Measurements from ENCODE around the gene C1RL. TPM values are rescaled to one million over a fixed set of nuclear protein-coding genes. Genes with fewer than 3 reads are reported as not detected.

The C1RL gene
- total and polyA plus RNA-seq, 4 donors: 67.5 to 188 (median 124) TPM

- TF ChIP-seq ZBTB33 (IDR thresholded peaks at IDR 0.05): peak; percentile 15
- no peak for TF ChIP-seq ATF3 (IDR thresholded peaks at IDR 0.05)
- peak; percentile 38 to 65 for TF ChIP-seq RXRA (IDR thresholded peaks at IDR 0.05)
- TF ChIP-seq JUND (IDR thresholded peaks at IDR 0.05): peak in 1 of 2 donors; percentile 29
- no peak for TF ChIP-seq GABPA (IDR thresholded peaks at IDR 0.05 in 1 of 2, conservative IDR thresholded peaks at IDR 0.05 in 1 of 2)
- TF ChIP-seq RAD21 (IDR thresholded peaks at IDR 0.05): peak; percentile 10 to 12
- TF ChIP-seq TAF1 (conservative IDR thresholded peaks at IDR 0.05): no peak
- peak; percentile 30 for TF ChIP-seq SP1 (IDR thresholded peaks at IDR 0.05)
- no peak for TF ChIP-seq FOXA1 (IDR thresholded peaks at IDR 0.05)
- peak; percentile 82 to 92 for TF ChIP-seq HNF4A (conservative IDR thresholded peaks at IDR 0.05)
- TF ChIP-seq CTCF (IDR thresholded peaks at IDR 0.05; ENCODE audit: low read depth, low read length, missing input control): no peak
These were observed 42.5 kb upstream of the C1RL start (continued) for GRCh38 chr12:7151532-7151931.

GRCh38 chr12:7150841-7151240 lies 41.8 kb upstream of the C1RL start:
- DNase-seq (ENCODE audit: low spot score): no peak
- 85% methylated on average over 6 of the region's 6 CpGs for WGBS
- peak overlapping the region; percentile 22 to 27 for H3K27ac ChIP-seq (ENCODE audit: low read depth in 1 of 2, low read length in 2 of 2)
- H3K9me3 ChIP-seq (ENCODE audit: control insufficient read depth in 4 of 4, low read length in 3 of 4): no peaks in the 10 kb centered on the region
- TF ChIP-seq RAD21 (IDR thresholded peaks at IDR 0.05) (no peak), ATF3 (IDR thresholded peaks at IDR 0.05) (no peak), JUND (IDR thresholded peaks at IDR 0.05) (no peak)
- H3K27me3 ChIP-seq (ENCODE audit: control insufficient read depth in 4 of 4, insufficient read depth in 4 of 4, low read length in 3 of 4): no peaks in the 10 kb centered on the region
- peaks cover 4 to 32% (median 27%) of the 10 kb centered on the region in 4 donors for H3K36me3 ChIP-seq (ENCODE audit: control insufficient read depth in 4 of 4, insufficient read depth in 3 of 4, low read depth in 1 of 4, low read length in 3 of 4)
- H3K4me3 ChIP-seq (ENCODE audit: low read depth in 1 of 3, low read length in 3 of 3): no peak overlapping the region
- H3K4me1 ChIP-seq (ENCODE audit: control insufficient read depth in 4 of 4, insufficient read depth in 4 of 4, low read length in 3 of 4): peaks cover 0 to 52% (median 45%) of the 10 kb centered on the region in 4 donors
- H3K9ac ChIP-seq (ENCODE audit: low read depth in 1 of 2, low read length in 2 of 2): no peak overlapping the region

- Histone ChIP-seq H3K4me1 (ENCODE audit: control insufficient read depth in 4 of 4, insufficient read depth in 4 of 4, low read length in 3 of 4) (peaks cover 0 to 47% (median 43%) of the 10 kb centered on the region in 4 donors), H3K9me3 (ENCODE audit: control insufficient read depth in 4 of 4, low read length in 3 of 4) (no peaks in the 10 kb centered on the region), H3K27me3 (ENCODE audit: control insufficient read depth in 4 of 4, insufficient read depth in 4 of 4, low read length in 3 of 4) (no peaks in the 10 kb centered on the region), H3K27ac (ENCODE audit: low read depth in 1 of 2, low read length in 2 of 2) (peak overlapping the region in 1 of 2 donors; percentile 22), H3K36me3 (ENCODE audit: control insufficient read depth in 4 of 4, insufficient read depth in 3 of 4, low read depth in 1 of 4, low read length in 3 of 4) (peaks cover 4 to 30% (median 26%) of the 10 kb centered on the region in 4 donors), H3K4me3 (ENCODE audit: low read depth in 1 of 3, low read length in 3 of 3) (no peak overlapping the region), H3K9ac (ENCODE audit: low read depth in 1 of 2, low read length in 2 of 2) (no peak overlapping the region)
- TF ChIP-seq MAX (IDR thresholded peaks at IDR 0.05) (no peak), NR2F2 (IDR thresholded peaks at IDR 0.05) (no peak), YY1 (IDR thresholded peaks at IDR 0.05) (no peak), SP1 (IDR thresholded peaks at IDR 0.05) (no peak), REST (IDR thresholded peaks at IDR 0.05) (no peak), CTCF (IDR thresholded peaks at IDR 0.05; ENCODE audit: low read depth, low read length, missing input control) (no peak), RAD21 (IDR thresholded peaks at IDR 0.05) (no peak), JUND (IDR thresholded peaks at IDR 0.05) (no peak), ATF3 (IDR thresholded peaks at IDR 0.05) (no peak), TAF1 (conservative IDR thresholded peaks at IDR 0.05) (no peak), ZBTB33 (IDR thresholded peaks at IDR 0.05) (no peak), RXRA (IDR thresholded peaks at IDR 0.05) (no peak)
- DNase-seq (ENCODE audit: low spot score): no peak
- 91% methylated on average over 12 of the region's 12 CpGs for WGBS
These were observed 41.3 kb upstream of the C1RL start for GRCh38 chr12:7150356-7150755.
